NCI-H1694 treated with DMSO at 0.1 percent for 48 hours (cell line): Measurements from ENCODE around the gene ABO.
"Not testable (repeated sequence)": the region's sequence is repeated elsewhere in the genome, so short reads cannot be mapped to it uniquely, and the experiment has no call there.

Experiments
- DNase-seq: peaks from one replicate; lab custom pipeline; 2025; lab: John Stamatoyannopoulos, UW

Gene ABO

DNA sequence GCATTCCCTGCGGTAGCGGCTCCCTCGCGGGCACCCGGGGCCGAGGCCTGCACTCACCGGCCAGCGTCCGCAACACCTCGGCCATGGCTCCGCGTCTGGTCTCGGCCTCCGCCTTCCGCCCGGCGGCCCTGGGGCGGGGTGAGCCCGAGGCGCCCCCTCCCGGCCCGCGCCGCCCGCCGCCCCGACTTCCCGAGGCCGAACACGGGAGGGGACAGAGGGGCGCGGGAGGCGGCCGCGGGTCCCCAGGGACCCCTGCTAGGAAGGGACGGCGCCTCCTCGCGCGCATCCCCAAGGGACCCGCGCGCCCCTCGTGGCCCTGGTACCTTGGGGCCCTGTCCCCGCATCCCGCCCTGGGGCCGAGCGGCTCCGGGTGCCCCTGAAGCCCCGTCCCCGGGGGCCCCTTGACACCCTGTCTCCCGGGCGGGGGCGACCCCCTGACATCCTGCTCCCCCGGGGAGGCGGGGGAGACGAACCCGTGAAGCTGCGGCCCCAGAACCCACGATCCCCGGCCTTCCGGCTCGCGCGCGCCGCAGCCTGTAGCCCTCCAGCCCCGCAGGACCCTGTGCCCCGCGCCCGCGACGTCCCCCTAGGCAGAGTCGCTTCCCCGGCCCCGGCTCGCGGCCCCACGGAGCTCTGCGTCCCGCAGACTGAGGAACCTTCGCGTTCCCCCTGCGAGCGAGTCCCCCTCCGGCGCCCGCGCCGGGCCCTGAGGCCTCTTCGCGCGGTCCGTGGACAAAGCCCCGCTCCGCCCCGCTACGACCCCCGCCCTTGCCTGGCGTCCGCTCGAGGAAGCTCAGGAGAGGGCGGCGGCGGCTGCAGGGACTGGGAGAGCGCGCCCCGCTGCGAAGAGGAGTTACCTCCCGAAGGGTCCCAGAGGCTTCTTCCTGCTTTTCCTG lies at the start of gene ABO:
Gene ABO (minus strand): TSS at position 97 of the 896 bp plus-strand sequence.
- no peak for DNase-seq

- no peak for DNase-seq
Observed at GRCh38 chr9:133323991-133324703, 49.1 kb upstream of the ABO start.

DNA sequence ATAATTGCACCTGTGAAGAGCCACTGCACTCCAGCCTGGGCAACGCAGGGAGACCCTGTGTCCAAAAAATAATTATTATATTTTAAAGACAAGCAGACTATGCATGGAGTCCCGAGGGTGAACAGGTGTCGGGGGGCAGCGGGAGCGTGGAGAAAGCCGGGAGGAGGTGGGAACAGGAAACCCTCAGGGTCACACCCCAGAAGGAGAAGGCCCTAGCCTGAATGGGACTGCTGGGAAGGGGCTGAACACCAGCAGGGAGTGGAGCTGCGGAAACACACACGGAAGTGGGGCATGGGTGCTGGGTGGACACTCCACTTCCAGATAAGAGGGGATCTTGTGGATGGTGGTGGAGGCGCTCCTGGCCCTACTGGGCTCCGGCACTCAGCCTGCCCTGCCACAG lies 48.2 kb upstream of the ABO start:
- DNase-seq, result no peak

DNA sequence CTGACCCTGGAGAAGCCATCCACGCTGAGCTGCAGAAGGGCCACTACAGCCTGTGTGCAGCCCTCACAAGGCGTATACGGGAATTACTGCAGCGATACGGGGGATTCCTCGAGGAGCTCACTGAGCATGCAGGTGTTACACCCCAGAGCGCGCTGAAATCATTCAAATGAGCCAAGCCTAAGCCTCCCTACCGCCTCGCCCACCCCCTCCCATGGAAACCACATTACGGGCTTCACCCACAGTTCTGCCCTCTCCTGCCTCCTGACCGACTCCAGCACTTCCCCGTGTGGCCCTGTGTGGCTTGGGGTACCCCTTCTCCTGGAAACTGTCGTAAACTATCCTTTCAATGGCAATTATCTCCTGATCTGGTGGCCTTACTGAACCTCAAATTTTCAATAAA lies 47.7 kb upstream of the ABO start:
- no peak for DNase-seq

DNA sequence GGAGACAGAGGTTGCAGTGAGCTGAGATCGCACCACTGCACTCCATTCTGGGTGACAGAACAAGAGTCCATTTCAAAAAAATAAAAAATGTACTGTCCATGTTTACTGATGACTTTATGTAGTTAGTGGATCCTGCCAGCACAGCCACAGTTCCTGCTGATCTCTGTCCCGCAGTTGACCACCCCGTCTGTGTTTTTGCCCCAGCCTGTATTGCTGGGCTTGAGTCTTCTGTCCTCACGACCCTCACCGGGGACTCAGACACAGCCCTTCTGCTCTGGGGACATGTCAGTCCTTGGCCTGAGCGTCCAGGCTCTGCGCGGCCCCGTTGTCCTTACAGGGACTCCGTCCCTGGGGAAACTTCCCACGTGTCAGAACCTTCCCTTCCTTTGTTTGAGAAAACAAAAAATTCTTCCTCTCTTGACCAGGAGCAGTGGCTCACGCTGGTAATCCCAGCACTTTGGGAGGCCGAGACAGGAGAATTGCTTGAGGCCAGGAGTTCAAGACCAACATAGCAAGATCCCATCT lies 46.5 kb upstream of the ABO start:
- no peak for DNase-seq

- no peak for DNase-seq
Observed at GRCh38 chr9:133320421-133320881, 45.5 kb upstream of the ABO start.

DNA sequence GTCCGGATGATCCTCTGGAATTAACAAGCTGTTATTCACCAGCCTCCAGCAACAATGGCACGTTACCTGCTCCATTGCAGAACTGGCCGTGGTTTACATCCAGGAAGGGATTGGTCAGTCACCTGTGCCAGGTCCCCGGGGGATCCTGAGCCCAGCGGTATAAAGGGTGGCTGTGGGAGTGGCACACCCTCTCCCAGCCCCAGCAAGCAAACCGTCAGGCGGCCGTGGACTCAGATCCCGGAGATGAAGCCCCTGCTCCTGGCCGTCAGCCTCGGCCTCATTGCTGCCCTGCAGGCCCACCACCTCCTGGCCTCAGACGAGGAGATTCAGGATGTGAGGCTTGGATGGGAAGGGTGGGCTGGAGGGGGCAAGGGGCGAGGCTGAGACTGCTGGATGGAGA lies 42.5 kb upstream of the ABO start:
- DNase-seq, result not testable (repeated sequence)

DNA sequence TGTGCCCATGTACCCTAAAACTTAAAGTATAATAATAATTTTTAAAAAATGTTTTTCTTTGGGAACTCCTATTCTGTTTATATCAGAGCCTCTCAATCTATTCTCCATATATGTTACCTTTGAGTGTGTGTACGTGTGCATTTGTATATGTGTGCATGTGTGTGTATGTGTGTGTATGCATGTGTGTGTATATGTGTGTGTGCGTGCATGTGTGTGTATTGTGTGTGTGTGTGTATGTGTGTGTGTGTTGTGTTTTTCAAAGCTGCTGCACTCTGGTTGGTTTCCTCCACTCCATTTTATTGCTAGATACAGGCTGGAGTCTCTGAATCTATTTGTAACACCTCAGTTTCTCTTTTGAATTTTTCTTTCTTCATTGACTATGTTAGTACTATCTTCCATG lies 41.0 kb upstream of the ABO start:
- DNase-seq, result no peak

GRCh38 chr9:133309608-133310007 lies 34.6 kb upstream of the ABO start:
- DNase-seq, result no peak

GRCh38 chr9:133307301-133307700 lies 32.3 kb upstream of the ABO start:
- no peak for DNase-seq

- DNase-seq, result peak; percentile 46
Observed at GRCh38 chr9:133306242-133307204, 31.5 kb upstream of the ABO start.

DNA sequence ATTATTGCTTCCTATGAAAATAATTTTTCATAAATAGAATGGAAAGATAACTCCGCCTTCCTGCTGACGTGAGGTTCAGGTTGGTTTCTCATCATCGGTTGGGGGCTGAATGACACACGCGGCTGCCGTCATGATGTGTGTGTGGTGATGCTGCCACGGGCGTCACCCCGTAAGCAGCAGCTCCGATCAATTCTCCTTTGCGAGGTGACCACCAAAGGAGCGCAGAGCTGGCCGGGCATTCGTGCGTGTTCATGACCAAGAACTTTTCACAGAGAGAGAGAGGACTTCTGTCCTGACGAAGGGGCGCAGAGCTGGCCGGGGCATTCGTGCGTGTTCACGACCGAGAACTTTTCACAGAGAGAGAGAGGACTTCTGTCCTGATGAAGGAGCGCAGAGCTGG lies 30.7 kb upstream of the ABO start:
- DNase-seq, result no peak

DNA sequence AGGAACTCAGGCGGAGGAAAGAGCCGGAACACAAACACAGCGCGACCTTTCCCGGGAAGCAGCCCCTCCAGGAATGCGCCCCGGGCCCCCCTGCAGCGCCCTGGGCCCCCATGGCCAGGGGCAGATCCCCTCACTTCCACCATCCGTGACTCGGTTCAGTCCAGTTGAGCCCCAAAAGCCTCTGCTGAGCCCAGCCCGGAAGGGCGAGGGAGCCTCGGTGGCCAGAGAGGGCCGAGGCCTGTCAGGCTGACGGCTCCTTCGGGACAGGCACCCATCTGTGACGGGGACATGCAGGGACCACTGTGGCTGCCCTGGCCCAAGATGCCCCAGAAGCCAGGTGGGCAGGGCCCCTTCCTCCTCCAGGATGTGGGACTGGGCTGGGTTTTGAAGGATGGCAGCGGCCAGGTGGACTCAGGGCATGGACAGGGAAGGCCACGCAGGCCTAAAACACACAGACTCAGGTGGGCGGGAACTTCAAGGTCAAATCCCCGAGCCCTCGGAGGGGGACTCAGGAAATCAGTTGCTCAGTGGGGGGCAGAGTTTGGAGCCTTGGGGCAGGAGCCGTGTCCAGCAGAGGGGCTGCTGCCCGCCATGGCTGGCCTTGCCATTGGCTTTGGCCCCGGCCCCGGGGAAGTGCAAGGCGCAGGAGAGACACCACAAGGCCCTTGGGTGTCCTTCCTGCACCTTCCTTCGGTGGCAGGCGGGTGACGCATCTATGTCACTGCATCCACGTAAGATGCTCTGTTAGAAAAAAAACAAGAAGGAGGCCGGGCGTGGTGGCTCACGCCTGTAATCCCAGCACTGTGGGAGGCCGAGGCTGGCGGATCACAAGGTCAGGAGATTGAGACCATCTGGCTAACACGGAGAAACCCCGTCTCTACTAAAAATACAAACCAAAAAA lies 29.7 kb upstream of the ABO start:
- DNase-seq, result no peak

- DNase-seq, result peak; percentile 49
Observed at GRCh38 chr9:133304158-133304470, 29.1 kb upstream of the ABO start.

GRCh38 chr9:133303266-133304157 lies 28.5 kb upstream of the ABO start:
- DNase-seq, result no peak

DNA sequence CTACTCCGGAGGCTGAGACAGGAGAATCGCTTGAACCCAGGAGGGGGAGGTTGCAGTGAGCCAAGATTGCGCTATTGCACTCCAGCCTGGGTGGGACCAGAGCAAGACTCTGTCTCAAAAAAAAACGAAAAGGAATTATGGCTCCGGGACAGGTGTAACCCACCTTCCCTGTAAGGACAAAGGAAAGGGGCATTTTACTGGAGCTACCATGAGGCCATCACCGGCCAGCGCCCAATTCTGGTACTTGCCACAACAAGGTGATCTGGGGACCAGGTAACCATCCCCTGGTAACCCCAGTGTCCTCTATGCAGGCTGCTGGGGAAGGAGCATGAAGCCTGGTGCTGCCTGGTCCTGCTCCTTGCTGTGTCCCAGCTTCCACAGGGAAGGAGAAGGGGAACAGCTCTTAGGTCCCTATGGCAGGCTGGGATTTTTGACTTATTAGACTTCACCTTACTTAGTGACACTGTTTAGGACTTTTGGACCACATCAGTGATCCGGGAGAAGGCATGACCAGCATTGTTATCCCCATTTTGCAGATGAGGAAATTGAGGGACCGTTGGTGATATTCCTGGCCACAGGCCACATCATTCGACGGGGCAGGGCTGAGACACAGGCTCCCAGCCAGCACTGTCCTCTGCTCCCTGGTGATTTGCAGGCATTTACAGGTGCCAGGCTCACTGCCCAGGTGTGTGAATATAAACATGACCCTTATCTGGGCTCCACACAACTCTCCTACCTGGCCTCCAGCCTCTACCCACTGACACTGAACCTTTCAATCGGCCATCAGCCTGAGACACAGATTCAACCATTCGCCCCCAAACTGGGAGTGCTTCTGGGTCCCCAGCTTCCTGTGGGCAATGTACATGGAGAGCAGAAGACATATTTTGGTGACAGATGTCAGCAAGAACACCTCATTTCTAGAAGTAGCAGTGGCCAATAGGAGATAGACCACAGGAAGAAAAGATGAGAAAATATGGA lies 26.5 kb upstream of the ABO start:
- no peak for DNase-seq

- not testable (repeated sequence) for DNase-seq
Observed at GRCh38 chr9:133299996-133300395, 25.0 kb upstream of the ABO start.

- DNase-seq, result no peak
Observed at GRCh38 chr9:133294257-133294656, 19.3 kb upstream of the ABO start.
